Pulmonary artery endothelial cell (primary cell): Measurements from ENCODE around the gene IMMP2L. TPM values are rescaled to one million over a fixed set of nuclear protein-coding genes. Genes with fewer than 3 reads are reported as not detected.

Source experiments
- DNase-seq: peaks from one replicate; pipeline ENCODE4 v3.0.0-alpha.2; 2011; ENCODE audit warnings: low read depth, low spot score
- total RNA-seq: library from RNA; depleted of rRNA; stranded (reverse); fragments of >200 nt; gene quantifications from 2 replicates; pipeline ENCODE4 v1.2.3, GENCODE V29; 2014

IMMP2L gene
- total RNA-seq, 1 donor from 2014 or later, result 9.6 TPM

DNA sequence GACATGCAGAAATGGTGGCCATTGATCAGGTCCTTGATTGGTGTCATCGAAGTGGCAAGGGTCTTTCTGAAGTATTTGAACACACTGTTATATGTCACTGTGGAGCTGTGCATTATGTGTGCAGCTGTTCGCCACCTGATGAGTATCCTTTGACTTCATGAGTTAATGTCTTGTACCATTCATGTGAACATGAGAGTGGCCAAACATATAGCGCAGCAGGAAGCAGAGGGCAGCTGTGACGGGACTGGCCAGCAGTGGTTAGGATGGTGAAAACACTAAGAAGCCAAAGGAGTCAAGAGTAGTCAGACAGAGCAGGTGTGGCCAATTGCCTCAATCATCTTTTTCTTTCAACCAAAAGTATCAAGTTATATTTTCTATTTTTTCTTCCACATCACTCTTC lies 167.4 kb downstream of the IMMP2L start:
- DNase-seq, result no peak

GRCh38 chr7:111393011-111393754 lies 169.1 kb downstream of the IMMP2L start:
- peak; percentile 69 for DNase-seq

- no peak for DNase-seq
Observed at GRCh38 chr7:111392294-111392693, 170.0 kb downstream of the IMMP2L start.

DNA sequence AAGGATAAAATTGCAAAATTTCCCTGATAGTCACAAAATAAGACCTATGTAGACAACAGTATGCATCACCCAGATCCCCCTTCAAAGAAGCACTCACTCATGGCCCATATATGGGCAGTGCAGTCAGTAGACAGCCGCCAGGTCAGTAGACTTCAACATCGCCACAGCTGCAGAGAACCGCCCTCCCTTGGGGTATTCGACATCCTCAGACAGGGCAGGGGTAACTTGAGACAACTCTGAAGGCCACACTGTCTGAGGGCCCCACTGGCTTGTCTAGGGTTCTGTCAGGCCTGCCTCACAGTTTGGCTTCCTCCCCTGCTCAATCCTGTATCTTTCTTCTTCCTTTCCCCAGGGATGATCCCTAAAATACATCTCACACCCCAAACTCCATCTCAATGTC lies 172.3 kb downstream of the IMMP2L start:
- DNase-seq, result no peak

DNA sequence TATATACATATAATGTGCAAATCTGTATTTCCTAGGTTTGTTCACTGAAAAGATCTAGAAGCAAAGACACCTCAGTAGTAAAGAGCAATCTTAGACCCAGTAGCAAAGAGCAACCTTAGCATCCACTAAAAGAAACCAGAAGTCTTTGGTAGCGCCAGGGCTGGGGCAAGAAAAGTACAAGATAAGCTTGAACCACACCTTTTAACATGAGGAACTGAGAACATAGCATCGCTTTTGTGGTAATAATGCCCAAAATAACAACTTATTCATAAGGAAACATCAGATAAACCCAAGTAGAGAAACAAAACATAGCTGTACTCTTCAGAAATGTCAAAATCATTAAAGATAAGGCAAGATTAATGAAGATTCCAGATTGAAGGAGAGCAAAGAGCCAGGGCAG lies 173.4 kb downstream of the IMMP2L start:
- DNase-seq, result no peak

DNA sequence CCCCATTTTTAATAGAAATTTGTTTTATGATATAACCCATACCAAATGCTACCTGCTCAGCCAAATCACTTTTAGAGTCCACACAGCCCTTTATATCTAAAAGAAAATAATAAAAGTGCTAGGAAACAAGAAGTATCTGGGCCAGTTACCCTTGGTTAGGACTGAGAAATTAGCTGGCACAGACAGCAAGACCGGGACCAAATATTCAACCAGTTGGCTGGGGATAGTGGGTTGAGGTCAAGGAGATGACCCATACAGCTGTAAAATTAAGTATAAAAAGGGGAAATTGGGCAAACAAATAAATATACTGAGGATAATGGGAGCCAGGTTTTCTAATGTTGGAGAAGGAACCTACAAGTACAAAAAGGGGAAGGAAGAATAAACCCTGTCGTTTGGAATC lies 174.3 kb downstream of the IMMP2L start:
- no peak for DNase-seq

- no peak for DNase-seq
Observed at GRCh38 chr7:111384065-111384891, 178.0 kb downstream of the IMMP2L start.

DNA sequence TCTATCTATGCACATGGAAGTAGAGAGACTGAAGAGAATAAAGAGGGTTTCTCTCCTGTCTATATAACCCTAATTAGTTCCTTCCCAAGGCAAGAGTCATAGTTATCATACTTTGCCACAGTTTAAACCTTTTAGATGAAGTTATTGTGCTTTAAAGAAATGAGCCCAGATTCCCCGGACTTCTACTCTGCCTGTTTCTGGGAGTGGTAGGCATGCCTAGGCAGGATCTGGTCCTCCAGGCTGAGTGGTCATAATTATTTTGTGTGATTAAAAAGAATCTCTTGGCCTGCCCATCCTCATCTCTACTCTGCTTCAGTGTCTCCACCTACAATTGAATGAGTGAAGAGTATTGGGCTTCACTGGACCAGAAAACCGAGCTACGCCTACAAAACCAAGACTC lies 179.2 kb downstream of the IMMP2L start:
- DNase-seq, result no peak

DNA sequence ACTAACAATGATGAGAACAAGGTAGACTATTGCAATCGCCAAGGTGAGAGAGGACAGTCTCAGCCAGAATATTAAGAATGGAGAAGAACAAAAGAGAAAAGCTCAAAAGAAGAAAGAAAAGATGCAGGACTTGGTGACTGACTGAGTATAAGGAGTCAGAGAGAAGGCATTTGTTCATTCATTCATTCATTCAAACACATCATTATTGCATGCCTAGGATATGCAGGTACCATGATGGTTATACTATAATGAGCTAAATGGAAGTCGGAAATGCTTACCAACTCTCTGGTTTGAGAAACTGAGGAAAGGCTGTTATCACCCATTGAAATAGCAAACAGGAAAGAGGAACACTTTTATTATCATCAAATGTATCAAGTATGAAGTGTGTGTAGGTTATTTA lies 180.7 kb downstream of the IMMP2L start:
- no peak for DNase-seq

- DNase-seq, result no peak
Observed at GRCh38 chr7:111380945-111381344, 181.3 kb downstream of the IMMP2L start.

DNA sequence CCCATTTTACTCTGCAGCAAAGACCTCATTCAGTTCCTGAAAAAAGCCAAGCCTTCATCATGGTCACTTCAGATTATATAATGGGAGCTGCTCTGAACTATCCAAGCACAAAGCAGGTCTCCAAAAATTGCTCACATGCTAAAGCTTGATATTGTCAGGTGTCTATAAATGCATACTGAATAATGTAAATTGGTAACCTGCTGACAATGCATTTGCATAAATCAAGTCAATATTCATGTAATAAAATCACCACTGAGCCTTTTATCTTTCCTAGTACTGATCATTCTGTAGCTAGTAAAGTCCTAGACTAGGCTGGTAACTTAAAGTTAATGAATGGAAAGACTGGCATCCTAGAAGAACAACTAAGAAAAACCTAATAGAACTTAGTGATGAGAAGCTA lies 188.3 kb downstream of the IMMP2L start:
- no peak for DNase-seq

DNA sequence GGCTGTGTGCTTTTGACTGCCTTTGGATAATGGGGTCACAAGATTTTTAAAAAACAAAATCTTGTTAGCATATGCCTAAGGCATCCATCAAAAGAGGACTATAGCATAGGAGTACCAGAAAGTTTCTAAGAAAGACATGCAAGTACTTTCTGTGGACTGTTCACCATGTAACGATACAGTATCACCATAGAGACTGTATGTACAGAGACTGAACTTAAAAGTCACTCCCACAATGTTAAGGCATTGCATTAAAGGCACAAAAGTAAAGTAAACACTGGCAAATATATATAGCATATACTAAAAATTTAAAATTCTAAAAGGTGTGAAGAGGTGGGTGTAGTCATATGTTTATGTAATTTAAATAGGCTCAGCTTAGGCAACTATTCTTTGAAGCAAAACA lies 190.9 kb downstream of the IMMP2L start:
- DNase-seq, result no peak

GRCh38 chr7:111370002-111370401 lies 192.3 kb downstream of the IMMP2L start:
- no peak for DNase-seq

GRCh38 chr7:111368381-111369065 lies 193.8 kb downstream of the IMMP2L start:
- DNase-seq, result no peak

GRCh38 chr7:111364413-111364812 lies 197.9 kb downstream of the IMMP2L start:
- no peak for DNase-seq

DNA sequence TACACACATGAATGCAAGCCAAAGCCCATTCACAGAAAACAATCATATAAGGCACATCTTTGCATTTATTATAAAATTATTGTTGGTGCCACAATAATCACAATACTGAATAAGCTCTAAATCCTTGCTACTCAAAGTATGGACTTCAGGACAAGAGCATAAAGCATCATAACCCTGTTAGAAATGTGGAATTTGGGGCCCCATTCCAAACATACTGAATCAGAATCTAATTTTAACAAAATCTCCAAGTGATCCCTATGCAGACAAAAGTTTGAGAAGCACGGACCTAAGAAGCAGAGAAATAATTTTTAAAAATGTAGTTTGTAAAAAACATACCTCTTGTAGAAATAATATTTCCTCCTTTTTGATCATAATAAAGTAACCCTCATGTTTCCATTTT lies 199.2 kb downstream of the IMMP2L start:
- no peak for DNase-seq

DNA sequence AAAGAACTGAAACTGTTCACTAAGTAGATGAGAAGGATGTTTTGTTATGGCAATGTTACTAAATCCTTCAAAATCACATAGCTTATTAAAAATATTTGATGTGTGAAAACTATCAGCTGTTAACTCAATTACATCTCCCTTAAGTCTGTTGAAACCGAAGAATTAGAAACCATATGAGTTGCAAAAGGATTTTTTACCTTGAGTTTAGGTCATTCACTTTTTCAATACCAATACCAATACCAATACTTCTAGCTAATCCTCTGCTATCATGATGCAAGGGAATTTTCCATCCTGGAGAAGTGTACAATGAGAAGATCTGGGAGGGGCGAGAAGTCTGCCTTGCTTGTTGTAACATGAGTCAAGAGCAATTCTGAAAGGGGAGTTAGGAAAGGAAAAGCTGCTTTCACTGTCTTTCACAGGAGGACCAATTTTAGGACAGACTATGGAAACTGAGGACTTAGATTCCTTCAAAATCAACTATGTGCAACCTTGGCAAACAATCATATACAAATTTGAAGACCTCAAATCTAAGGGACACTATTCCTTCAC lies 199.7 kb downstream of the IMMP2L start:
- DNase-seq, result no peak

DNA sequence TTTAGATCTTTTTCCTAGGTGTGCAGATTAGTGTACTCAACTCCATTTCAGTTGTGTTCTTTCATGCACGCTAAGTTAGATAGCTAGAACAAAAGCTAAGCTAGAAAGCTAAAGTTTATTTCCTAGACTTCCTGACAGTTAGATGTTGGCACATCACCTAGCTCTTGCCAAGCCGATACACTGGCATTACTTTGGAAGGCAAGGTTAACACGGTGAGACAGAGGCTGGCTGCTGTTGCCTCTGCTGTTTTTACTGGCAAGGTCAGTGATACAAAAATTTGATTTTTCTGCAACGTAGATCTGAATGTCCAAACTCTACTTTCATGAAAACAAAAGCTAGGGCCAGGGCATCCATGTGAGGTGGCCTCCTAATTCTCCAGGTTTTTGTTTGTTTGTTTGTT lies 203.4 kb downstream of the IMMP2L start:
- no peak for DNase-seq

DNA sequence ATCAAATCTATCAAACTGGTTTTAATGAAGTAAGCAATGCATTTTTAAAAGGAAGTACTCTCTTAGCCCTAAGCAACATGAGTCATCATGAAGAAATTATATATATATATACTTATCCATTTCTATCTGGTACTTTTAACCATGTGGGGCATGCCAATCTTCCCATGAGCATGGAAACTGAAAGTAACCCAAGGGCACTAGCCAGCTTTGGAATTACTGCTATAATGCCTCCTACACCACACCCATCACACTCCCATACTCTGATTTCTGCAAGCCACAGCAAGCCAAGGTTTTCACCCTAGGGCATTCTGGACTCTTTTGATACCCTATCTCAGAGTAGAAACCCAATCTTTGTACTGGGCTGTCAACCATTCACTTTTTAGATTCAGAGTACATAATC lies 204.6 kb downstream of the IMMP2L start:
- DNase-seq, result no peak

DNA sequence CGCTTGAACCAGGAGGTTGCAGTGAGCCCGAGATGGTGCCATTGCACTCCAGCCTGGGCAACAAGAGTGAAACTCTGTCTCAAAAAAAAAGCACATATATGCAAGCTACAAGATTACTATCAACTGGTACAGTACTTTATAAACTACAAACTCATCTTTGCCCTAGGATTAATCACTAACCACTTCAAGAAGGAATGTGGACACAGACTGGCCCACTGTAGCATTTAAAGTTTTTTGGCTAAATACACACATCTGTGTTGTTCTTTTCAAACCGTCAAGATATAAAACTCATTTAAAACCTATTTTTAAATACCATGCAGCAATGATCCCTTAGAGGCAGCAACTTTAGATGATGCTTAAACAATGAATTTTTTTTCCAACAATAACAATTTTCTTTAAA lies 205.4 kb downstream of the IMMP2L start:
- no peak for DNase-seq

DNA sequence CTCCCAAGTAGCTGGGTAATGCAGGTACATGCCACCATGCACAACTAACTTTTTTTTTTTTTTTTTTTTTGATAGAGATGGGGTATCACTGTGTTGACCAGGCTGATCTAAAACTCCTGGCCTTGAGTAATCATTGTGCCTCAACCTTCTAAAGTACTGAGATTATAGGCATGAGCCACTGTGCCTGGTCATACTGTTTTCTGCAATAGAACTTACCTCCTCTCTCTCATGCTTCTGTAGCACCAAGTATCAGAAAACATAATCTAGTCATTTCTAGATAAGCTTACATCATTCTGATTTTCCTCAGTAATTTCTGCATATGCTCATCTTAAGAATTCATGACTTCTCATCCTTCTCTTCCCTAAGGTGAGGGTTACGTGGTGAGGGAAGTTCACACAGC lies 210.0 kb downstream of the IMMP2L start:
- DNase-seq, result no peak

- no peak for DNase-seq
Observed at GRCh38 chr7:111346219-111346618, 216.1 kb downstream of the IMMP2L start.
